ENCODE measurements around the gene WFDC2.

WFDC2 gene

DNA sequence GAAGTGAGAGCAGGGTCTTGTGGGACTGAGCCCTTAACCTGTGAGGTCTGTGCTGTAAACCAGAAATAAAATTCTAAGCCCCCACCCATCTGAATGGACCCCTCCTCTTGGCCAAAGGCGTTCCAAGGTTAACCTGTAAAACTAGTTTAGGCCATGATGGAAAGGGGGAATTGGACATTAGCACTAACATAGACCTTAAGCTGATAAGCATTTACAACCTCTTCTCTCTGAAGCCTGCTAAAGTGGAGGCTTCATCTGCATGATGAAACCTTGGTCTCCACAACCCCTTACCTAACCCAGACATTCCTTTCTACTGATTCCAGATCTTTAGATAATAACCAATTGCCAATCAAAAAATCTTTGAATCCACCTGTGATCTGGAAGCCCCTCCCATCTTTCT, 27.8 kb upstream of the WFDC2 start:
- TF ChIP-seq ZNF768 (tag by site-specific recombination; IDR thresholded peaks at IDR 0.05), result no peak
- TF ChIP-seq HIC1 (tag by site-specific recombination; IDR thresholded peaks at IDR 0.05), result no peak
- no peak for TF ChIP-seq ZNF692 (tag by site-specific recombination; IDR thresholded peaks at IDR 0.05)
- no peak for TF ChIP-seq ZBTB21 (tag by site-specific recombination; IDR thresholded peaks at IDR 0.05)
- TF ChIP-seq ZNF791 (tag by site-specific recombination; IDR thresholded peaks at IDR 0.05), result no peak
- no peak for TF ChIP-seq ZBTB48 (tag by site-specific recombination; IDR thresholded peaks at IDR 0.05)
- TF ChIP-seq ZNF701 (tag by site-specific recombination; IDR thresholded peaks at IDR 0.05), result no peak
- no peak for TF ChIP-seq ZNF514 (tag by site-specific recombination; IDR thresholded peaks at IDR 0.05)
- TF ChIP-seq OSR2 (tag by site-specific recombination; IDR thresholded peaks at IDR 0.05), result no peak
- TF ChIP-seq BCL11B (tag by site-specific recombination; IDR thresholded peaks at IDR 0.05; ENCODE audit: low read depth), result no peak
- no peak overlapping the region for H3K4me3 ChIP-seq (ENCODE audit: low read depth, low read length)
- H3K9me3 ChIP-seq (ENCODE audit: control insufficient read depth, insufficient read depth, low read depth, low read length), result no peaks in the 10 kb centered on the region
- H3K36me3 ChIP-seq (ENCODE audit: control insufficient read depth in 2 of 2, insufficient read depth in 1 of 2, low read length in 2 of 2), result no peaks in the 10 kb centered on the region
- POLR2A ChIA-PET, result no interaction called here
- CTCF ChIA-PET, result no interaction called here
- H3K27ac ChIP-seq (ENCODE audit: extremely low read depth, low read depth, low read length), result no peak overlapping the region
- H3K4me1 ChIP-seq (ENCODE audit: control insufficient read depth, insufficient read depth, low read length), result no peaks in the 10 kb centered on the region

GRCh38 chr20:45444050-45444449, 25.5 kb upstream of the WFDC2 start:
- CTCF ChIA-PET, result interaction anchor here (1.0 to 1.6 kb wide), 3 partner anchors 12 to 122 kb away, joined by 3 to 5 read pairs (median 4); no protein-coding TSS in a partner anchor
- no peak for TF ChIP-seq ZNF692 (tag by site-specific recombination; IDR thresholded peaks at IDR 0.05)
- TF ChIP-seq YY1 (tag by site-specific recombination; IDR thresholded peaks at IDR 0.05), result no peak
- no peak for TF ChIP-seq MYNN (tag by site-specific recombination; IDR thresholded peaks at IDR 0.05; ENCODE audit: borderline replicate concordance)
- no peak for TF ChIP-seq PATZ1 (tag by site-specific recombination; IDR thresholded peaks at IDR 0.05)
- no peak for TF ChIP-seq ZFP69B (tag by site-specific recombination; IDR thresholded peaks at IDR 0.05)
- no peak for TF ChIP-seq ZNF133 (tag by site-specific recombination; IDR thresholded peaks at IDR 0.05)
- TF ChIP-seq ZNF473 (tag by site-specific recombination; IDR thresholded peaks at IDR 0.05), result no peak
- TF ChIP-seq ZNF214 (tag by site-specific recombination; IDR thresholded peaks at IDR 0.05; ENCODE audit: borderline replicate concordance), result no peak
- TF ChIP-seq, protein P1, sequence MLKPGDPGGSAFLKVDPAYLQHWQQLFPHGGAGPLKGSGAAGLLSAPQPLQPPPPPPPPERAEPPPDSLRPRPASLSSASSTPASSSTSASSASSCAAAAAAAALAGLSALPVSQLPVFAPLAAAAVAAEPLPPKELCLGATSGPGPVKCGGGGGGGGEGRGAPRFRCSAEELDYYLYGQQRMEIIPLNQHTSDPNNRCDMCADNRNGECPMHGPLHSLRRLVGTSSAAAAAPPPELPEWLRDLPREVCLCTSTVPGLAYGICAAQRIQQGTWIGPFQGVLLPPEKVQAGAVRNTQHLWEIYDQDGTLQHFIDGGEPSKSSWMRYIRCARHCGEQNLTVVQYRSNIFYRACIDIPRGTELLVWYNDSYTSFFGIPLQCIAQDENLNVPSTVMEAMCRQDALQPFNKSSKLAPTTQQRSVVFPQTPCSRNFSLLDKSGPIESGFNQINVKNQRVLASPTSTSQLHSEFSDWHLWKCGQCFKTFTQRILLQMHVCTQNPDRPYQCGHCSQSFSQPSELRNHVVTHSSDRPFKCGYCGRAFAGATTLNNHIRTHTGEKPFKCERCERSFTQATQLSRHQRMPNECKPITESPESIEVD (tag by site-specific recombination; IDR thresholded peaks at IDR 0.05), result no peak
- TF ChIP-seq HOXD13 (CRISPR knock-in tag; IDR thresholded peaks at IDR 0.05; ENCODE audit: borderline replicate concordance), result no peak
- no peak for TF ChIP-seq ZNF24 (tag by site-specific recombination; IDR thresholded peaks at IDR 0.05)
- TF ChIP-seq GLIS2 (tag by site-specific recombination; IDR thresholded peaks at IDR 0.05), result no peak
- TF ChIP-seq BCL6B (tag by site-specific recombination; IDR thresholded peaks at IDR 0.05), result no peak
- TF ChIP-seq ZBTB1 (tag by site-specific recombination; IDR thresholded peaks at IDR 0.05), result no peak
- no peak for TF ChIP-seq ZNF121 (tag by site-specific recombination; IDR thresholded peaks at IDR 0.05)
- TF ChIP-seq, protein P2, sequence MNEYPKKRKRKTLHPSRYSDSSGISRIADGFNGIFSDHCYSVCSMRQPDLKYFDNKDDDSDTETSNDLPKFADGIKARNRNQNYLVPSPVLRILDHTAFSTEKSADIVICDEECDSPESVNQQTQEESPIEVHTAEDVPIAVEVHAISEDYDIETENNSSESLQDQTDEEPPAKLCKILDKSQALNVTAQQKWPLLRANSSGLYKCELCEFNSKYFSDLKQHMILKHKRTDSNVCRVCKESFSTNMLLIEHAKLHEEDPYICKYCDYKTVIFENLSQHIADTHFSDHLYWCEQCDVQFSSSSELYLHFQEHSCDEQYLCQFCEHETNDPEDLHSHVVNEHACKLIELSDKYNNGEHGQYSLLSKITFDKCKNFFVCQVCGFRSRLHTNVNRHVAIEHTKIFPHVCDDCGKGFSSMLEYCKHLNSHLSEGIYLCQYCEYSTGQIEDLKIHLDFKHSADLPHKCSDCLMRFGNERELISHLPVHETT (tag by site-specific recombination; IDR thresholded peaks at IDR 0.05), result no peak

More at GRCh38 chr20:45444050-45444449, 25.5 kb upstream of the WFDC2 start:
- H3K27ac ChIP-seq (ENCODE audit: extremely low read depth, low read depth, low read length), result no peak overlapping the region
- no peaks in the 10 kb centered on the region for H3K36me3 ChIP-seq (ENCODE audit: control insufficient read depth in 2 of 2, insufficient read depth in 1 of 2, low read length in 2 of 2)
- H3K9me3 ChIP-seq (ENCODE audit: control insufficient read depth, insufficient read depth, low read depth, low read length), result no peaks in the 10 kb centered on the region
- no peaks in the 10 kb centered on the region for H3K4me1 ChIP-seq (ENCODE audit: control insufficient read depth, insufficient read depth, low read length)
- no peak overlapping the region for H3K4me3 ChIP-seq (ENCODE audit: low read depth, low read length)
- POLR2A ChIA-PET, result no interaction called here
